ENCODE data around the gene ASXL2. TPM values are rescaled to one million over a fixed set of nuclear protein-coding genes. Genes with fewer than 3 reads are reported as not detected.

ASXL2 gene
- total and polyA plus RNA-seq, 4 donors = 2.4 to 29.0 (median 12.3) TPM

DNA sequence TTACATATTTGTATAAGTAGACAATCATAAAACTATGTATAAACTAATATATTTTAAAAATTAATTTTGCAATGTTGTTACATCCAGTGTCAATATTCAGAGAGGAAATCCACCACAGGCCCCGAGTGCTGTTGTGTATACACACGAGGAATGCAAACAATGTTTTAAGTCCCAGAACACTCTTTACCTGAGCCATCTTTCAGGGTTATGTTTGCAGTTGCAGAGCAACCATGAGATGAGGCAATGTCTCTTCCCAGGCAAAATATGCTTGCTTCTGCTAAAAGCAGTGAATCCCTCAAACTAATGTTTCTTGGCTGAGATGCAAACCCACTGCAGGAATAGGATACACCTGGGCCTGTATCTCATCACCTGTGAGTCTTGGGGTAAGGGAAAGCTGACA, 91.3 kb downstream of the ASXL2 start:
- ATAC-seq (ENCODE audit: insufficient read depth, low FRiP score) = no peak

GRCh38 chr2:25784404-25784803, 93.9 kb downstream of the ASXL2 start:
- DNase-seq (no peak), ATAC-seq (ENCODE audit: insufficient read depth, low FRiP score) (no peak)
- H3K9me3 ChIP-seq (ENCODE audit: control insufficient read depth in 4 of 4, insufficient read depth in 3 of 4, low read length in 3 of 4) = no peaks in the 10 kb centered on the region
- TF ChIP-seq, protein P1, sequence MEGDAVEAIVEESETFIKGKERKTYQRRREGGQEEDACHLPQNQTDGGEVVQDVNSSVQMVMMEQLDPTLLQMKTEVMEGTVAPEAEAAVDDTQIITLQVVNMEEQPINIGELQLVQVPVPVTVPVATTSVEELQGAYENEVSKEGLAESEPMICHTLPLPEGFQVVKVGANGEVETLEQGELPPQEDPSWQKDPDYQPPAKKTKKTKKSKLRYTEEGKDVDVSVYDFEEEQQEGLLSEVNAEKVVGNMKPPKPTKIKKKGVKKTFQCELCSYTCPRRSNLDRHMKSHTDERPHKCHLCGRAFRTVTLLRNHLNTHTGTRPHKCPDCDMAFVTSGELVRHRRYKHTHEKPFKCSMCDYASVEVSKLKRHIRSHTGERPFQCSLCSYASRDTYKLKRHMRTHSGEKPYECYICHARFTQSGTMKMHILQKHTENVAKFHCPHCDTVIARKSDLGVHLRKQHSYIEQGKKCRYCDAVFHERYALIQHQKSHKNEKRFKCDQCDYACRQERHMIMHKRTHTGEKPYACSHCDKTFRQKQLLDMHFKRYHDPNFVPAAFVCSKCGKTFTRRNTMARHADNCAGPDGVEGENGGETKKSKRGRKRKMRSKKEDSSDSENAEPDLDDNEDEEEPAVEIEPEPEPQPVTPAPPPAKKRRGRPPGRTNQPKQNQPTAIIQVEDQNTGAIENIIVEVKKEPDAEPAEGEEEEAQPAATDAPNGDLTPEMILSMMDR (IDR thresholded peaks at IDR 0.05; ENCODE audit: control extremely low read depth, extremely low read depth) = no peak
- H3K4me1 ChIP-seq (ENCODE audit: control insufficient read depth in 5 of 5, insufficient read depth in 5 of 5, low read length in 5 of 5) = no peaks in the 10 kb centered on the region
- H3K4me3 ChIP-seq = no peak overlapping the region
- H3K36me3 ChIP-seq (ENCODE audit: control insufficient read depth in 4 of 4, insufficient read depth in 4 of 4, low read length in 4 of 4) = peaks cover 0 to 6% (median 4%) of the 10 kb centered on the region in 4 donors
- H3K9ac ChIP-seq (ENCODE audit: insufficient read depth in 1 of 2, low read length in 2 of 2) = no peak overlapping the region
- H3K27me3 ChIP-seq (ENCODE audit: control insufficient read depth in 3 of 3, insufficient read depth in 3 of 3, low read length in 2 of 3) = no peaks in the 10 kb centered on the region
- WGBS, 2 donors = 98 to 99% methylated on average over 4 of the region's 4 CpGs
- no peak overlapping the region for H3K27ac ChIP-seq (ENCODE audit: low read depth in 1 of 2, low read length in 1 of 2)

More for the DNA sequence above, 91.3 kb downstream of the ASXL2 start:
- H3K9ac ChIP-seq (ENCODE audit: insufficient read depth in 1 of 2, low read length in 2 of 2) = no peak overlapping the region
- H3K9me3 ChIP-seq (ENCODE audit: control insufficient read depth in 4 of 4, insufficient read depth in 3 of 4, low read length in 3 of 4) = no peaks in the 10 kb centered on the region
- no peak overlapping the region for H3K4me3 ChIP-seq
- H3K27me3 ChIP-seq (ENCODE audit: control insufficient read depth in 3 of 3, insufficient read depth in 3 of 3, low read length in 2 of 3) = no peaks in the 10 kb centered on the region
- H3K36me3 ChIP-seq (ENCODE audit: control insufficient read depth in 4 of 4, insufficient read depth in 4 of 4, low read length in 4 of 4) = peaks cover 0 to 6% (median 4%) of the 10 kb centered on the region in 4 donors
- no peak for DNase-seq
- H3K4me1 ChIP-seq (ENCODE audit: control insufficient read depth in 5 of 5, insufficient read depth in 5 of 5, low read length in 5 of 5) = no peaks in the 10 kb centered on the region
- WGBS, 2 donors = 72 to 97% methylated on average over 2 of the region's 2 CpGs
- no peak overlapping the region for H3K27ac ChIP-seq (ENCODE audit: low read depth in 1 of 2, low read length in 1 of 2)
- TF ChIP-seq, protein P1 (IDR thresholded peaks at IDR 0.05; ENCODE audit: control extremely low read depth, extremely low read depth) = no peak

GRCh38 chr2:25777077-25777476, 101.2 kb downstream of the ASXL2 start:
- Histone ChIP-seq H3K36me3 (ENCODE audit: control insufficient read depth in 4 of 4, insufficient read depth in 4 of 4, low read length in 4 of 4) (peaks cover 0 to under 1% (median under 1%) of the 10 kb centered on the region in 4 donors), H3K9me3 (ENCODE audit: control insufficient read depth in 4 of 4, insufficient read depth in 3 of 4, low read length in 3 of 4) (no peaks in the 10 kb centered on the region), H3K27ac (ENCODE audit: low read depth in 1 of 2, low read length in 1 of 2) (no peak overlapping the region), H3K27me3 (ENCODE audit: control insufficient read depth in 3 of 3, insufficient read depth in 3 of 3, low read length in 2 of 3) (no peaks in the 10 kb centered on the region), H3K4me1 (ENCODE audit: control insufficient read depth in 5 of 5, insufficient read depth in 5 of 5, low read length in 5 of 5) (no peaks in the 10 kb centered on the region), H3K4me3 (no peak overlapping the region), H3K9ac (ENCODE audit: insufficient read depth in 1 of 2, low read length in 2 of 2) (no peak overlapping the region)
- TF ChIP-seq, protein P1 (IDR thresholded peaks at IDR 0.05; ENCODE audit: control extremely low read depth, extremely low read depth) = no peak
- WGBS, 2 donors = 98 to 100% methylated on average over 5 of the region's 5 CpGs
- DNase-seq (no peak), ATAC-seq (ENCODE audit: insufficient read depth, low FRiP score) (no peak)

GRCh38 chr2:25772078-25772477, 106.2 kb downstream of the ASXL2 start:
- Histone ChIP-seq H3K27ac (ENCODE audit: low read depth in 1 of 2, low read length in 1 of 2) (no peak overlapping the region), H3K27me3 (ENCODE audit: control insufficient read depth in 3 of 3, insufficient read depth in 3 of 3, low read length in 2 of 3) (no peaks in the 10 kb centered on the region), H3K9me3 (ENCODE audit: control insufficient read depth in 4 of 4, insufficient read depth in 3 of 4, low read length in 3 of 4) (no peaks in the 10 kb centered on the region), H3K4me3 (no peak overlapping the region), H3K4me1 (ENCODE audit: control insufficient read depth in 5 of 5, insufficient read depth in 5 of 5, low read length in 5 of 5) (no peaks in the 10 kb centered on the region), H3K9ac (ENCODE audit: insufficient read depth in 1 of 2, low read length in 2 of 2) (no peak overlapping the region), H3K36me3 (ENCODE audit: control insufficient read depth in 4 of 4, insufficient read depth in 4 of 4, low read length in 4 of 4) (peaks cover 3 to 15% (median 9%) of the 10 kb centered on the region in 4 donors)
- 96 to 100% methylated on average over 4 of the region's 4 CpGs for WGBS, 2 donors
- TF ChIP-seq, protein P1 (IDR thresholded peaks at IDR 0.05; ENCODE audit: control extremely low read depth, extremely low read depth) = no peak
- no peak for ATAC-seq (ENCODE audit: insufficient read depth, low FRiP score)
- no peak for DNase-seq
